OCI-LY7 (cell line): ENCODE measurements around the gene PLPPR1. TPM values are rescaled to one million over a fixed set of nuclear protein-coding genes. Genes with fewer than 3 reads are reported as not detected.

Experiments used
- BruUV-seq: library from RNA; stranded (reverse); fragments of 400-500 nt; replicated peaks from 2 replicates; lab custom pipeline; 2021; lab: Mats Ljungman, UMichigan
- CTCF ChIA-PET: fragments of 300-600 bp; sonication (Branson Sonifier 250); formaldehyde crosslinking; loops from one replicate; lab custom pipeline; 2022; ENCODE audit warnings: antibody characterized with exemption; ENCODE audit not compliant: unreplicated experiment; lab: Charles Lee
- POLR2A ChIA-PET: fragments of 300-600 bp; sonication (Branson Sonifier 250); formaldehyde crosslinking; loops from one replicate; lab custom pipeline; 2022; ENCODE audit warnings: antibody characterized with exemption; lab: Charles Lee
- DNase-seq: peaks from one replicate; pipeline ENCODE4 v3.0.0-alpha.2; 2015; ENCODE audit warnings: low spot score
- H2AFZ ChIP-seq: fragments of 200-600 bp; sonication (generic), shearing (Covaris generic); 2 replicates; pipeline ENCODE4 v1.6.1; 2014; ENCODE audit warnings: mild to moderate bottlenecking, antibody characterized with exemption, low read length, moderate library complexity
- H3K27ac ChIP-seq: fragments of 200-600 bp; sonication (generic); 2 replicates; pipeline ENCODE4 v1.5.1; 2014; ENCODE audit warnings: mixed run types, low read depth, mild to moderate bottlenecking, moderate library complexity, low read length, inconsistent platforms; ENCODE audit not compliant: poor library complexity, severe bottlenecking
- H3K36me3 ChIP-seq: fragments of 200-600 bp; sonication (generic); 2 replicates; pipeline ENCODE4 v1.6.1; 2014; ENCODE audit warnings: mild to moderate bottlenecking, antibody characterized with exemption, low read length, moderate library complexity, mixed read lengths; ENCODE audit not compliant: insufficient read depth
- H3K4me1 ChIP-seq: fragments of 200-600 bp; sonication (generic); 2 replicates; pipeline ENCODE4 v1.5.1; 2014; ENCODE audit warnings: mild to moderate bottlenecking, low read length; ENCODE audit not compliant: insufficient read depth, poor library complexity, severe bottlenecking
- H3K4me2 ChIP-seq: fragments of 200-600 bp; sonication (generic); 2 replicates; pipeline ENCODE4 v1.6.1; 2014; ENCODE audit warnings: mild to moderate bottlenecking, low read length
- H3K4me3 ChIP-seq: fragments of 200-600 bp; sonication (generic); 2 replicates; pipeline ENCODE4 v1.5.1; 2014; ENCODE audit warnings: mild to moderate bottlenecking, low read depth, low read length; ENCODE audit not compliant: poor library complexity, severe bottlenecking
- H3K79me2 ChIP-seq: fragments of 200-600 bp; sonication (generic); 2 replicates; pipeline ENCODE4 v1.6.1; 2016; ENCODE audit warnings: low read depth, mild to moderate bottlenecking, low read length, moderate library complexity, mixed read lengths; ENCODE audit not compliant: insufficient read depth
- H3K9me2 ChIP-seq: fragments of 200-600 bp; sonication (generic); 2 replicates; pipeline ENCODE4 v1.6.1; 2016; ENCODE audit warnings: mild to moderate bottlenecking, low read length, mixed read lengths; ENCODE audit not compliant: insufficient read depth
- H3K9me3 ChIP-seq: fragments of 200-600 bp; sonication (generic); 2 replicates; pipeline ENCODE4 v1.6.1; 2014; ENCODE audit warnings: mild to moderate bottlenecking, mixed run types, low read length, mixed read lengths
- H4K20me1 ChIP-seq: fragments of 200-600 bp; sonication (generic); 2 replicates; pipeline ENCODE4 v1.6.1; 2014; ENCODE audit warnings: mild to moderate bottlenecking, antibody characterized with exemption, low read length, moderate library complexity, mixed read lengths; ENCODE audit not compliant: insufficient read depth
- EZH2phosphoT487 ChIP-seq: fragments of 200-600 bp; sonication (generic); IDR thresholded peaks from 2 replicates; pipeline ENCODE4 v1.6.1; 2018; ENCODE audit warnings: low read depth, borderline replicate concordance, mild to moderate bottlenecking, mixed run types, antibody characterized with exemption, low read length, moderate library complexity, mixed read lengths
- intact Hi-C: fragments of 100-400 bp; cut with micrococcal nuclease; formaldehyde crosslinking; loops from one replicate; pipeline ENCODE4 v1.10.0; 2022; ENCODE audit not compliant: unreplicated experiment
- total RNA-seq, 2 experiments: library from RNA; depleted of rRNA in 1 of 2; stranded (reverse); fragments of >200 nt in 1 of 2; shearing (Covaris generic) in 1 of 2; gene quantifications; 2 replicates each; pipeline ENCODE4 v1.2.3, GENCODE V29; 2014 to 2022
- TF ChIP-seq, protein P1 (sequence below): fragments of 200-600 bp; sonication (generic); conservative IDR thresholded peaks from 2 replicates; pipeline ENCODE4 v1.5.1; 2014; ENCODE audit warnings: mild to moderate bottlenecking, antibody characterized with exemption, low read length, moderate library complexity, mixed read lengths

Gene PLPPR1
- total RNA-seq, 2 experiments from 2014 or later = not detected

DNA sequence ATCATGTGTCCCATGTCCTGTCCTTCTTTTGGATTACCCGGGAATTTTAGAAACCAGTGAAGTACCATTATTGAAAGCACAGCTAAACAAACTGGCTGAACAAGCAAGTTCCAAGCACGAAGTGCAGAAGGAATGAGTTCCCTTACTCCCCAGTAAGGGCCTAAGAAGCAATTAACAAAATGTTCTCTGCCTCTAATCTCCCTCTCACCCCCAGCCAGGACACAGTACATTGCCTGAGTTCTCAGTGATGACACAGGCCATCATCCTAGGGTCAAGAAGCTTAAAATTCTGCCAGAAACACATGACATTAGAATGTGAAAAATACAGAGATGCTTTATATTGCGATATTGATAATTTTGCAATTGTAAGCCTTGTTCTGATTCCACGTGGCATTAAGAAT is 118.0 kb downstream of the PLPPR1 start:
- no peak for DNase-seq
- intact Hi-C loops = no loop called here
- H3K79me2 ChIP-seq = no peaks in the 10 kb centered on the region
- POLR2A ChIA-PET = no interaction called here
- BruUV-seq = no TSS peak
- H3K9me3 ChIP-seq = no peaks in the 10 kb centered on the region
- no peak overlapping the region for H3K4me2 ChIP-seq
- H2AFZ ChIP-seq = no peak overlapping the region
- no peaks in the 10 kb centered on the region for H3K36me3 ChIP-seq
- no peak overlapping the region for H3K4me3 ChIP-seq
- no peaks in the 10 kb centered on the region for H3K9me2 ChIP-seq
- H4K20me1 ChIP-seq = no peaks in the 10 kb centered on the region
- TF ChIP-seq, protein P1, sequence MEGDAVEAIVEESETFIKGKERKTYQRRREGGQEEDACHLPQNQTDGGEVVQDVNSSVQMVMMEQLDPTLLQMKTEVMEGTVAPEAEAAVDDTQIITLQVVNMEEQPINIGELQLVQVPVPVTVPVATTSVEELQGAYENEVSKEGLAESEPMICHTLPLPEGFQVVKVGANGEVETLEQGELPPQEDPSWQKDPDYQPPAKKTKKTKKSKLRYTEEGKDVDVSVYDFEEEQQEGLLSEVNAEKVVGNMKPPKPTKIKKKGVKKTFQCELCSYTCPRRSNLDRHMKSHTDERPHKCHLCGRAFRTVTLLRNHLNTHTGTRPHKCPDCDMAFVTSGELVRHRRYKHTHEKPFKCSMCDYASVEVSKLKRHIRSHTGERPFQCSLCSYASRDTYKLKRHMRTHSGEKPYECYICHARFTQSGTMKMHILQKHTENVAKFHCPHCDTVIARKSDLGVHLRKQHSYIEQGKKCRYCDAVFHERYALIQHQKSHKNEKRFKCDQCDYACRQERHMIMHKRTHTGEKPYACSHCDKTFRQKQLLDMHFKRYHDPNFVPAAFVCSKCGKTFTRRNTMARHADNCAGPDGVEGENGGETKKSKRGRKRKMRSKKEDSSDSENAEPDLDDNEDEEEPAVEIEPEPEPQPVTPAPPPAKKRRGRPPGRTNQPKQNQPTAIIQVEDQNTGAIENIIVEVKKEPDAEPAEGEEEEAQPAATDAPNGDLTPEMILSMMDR = no peak
- TF ChIP-seq EZH2phosphoT487 = no peak
- no peaks in the 10 kb centered on the region for H3K4me1 ChIP-seq
- CTCF ChIA-PET = no interaction called here
- H3K27ac ChIP-seq = no peak overlapping the region

DNA sequence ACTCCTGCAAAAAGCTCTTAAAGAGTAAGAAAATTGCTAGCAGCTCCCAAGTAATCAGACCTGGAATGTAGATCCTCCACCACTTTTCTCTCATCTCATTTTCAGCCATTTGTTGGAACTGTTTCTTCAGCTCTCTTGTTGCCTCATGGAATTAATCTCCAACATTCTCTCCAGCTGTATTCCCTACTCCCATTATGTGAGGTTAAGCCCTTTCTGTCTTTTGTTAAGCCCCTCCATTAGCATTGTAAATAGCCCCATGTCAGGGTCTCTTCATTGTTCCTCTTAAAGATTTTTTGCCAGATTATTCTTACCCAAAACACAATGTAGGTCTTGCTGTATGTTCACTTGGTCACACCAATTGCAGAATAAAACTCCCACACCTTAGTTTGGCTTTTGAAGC is 119.8 kb downstream of the PLPPR1 start:
- ChIA-PET POLR2A (interaction anchor here (0.5 kb wide), 1 partner anchor 329 kb away, joined by 3 read pairs; no protein-coding TSS in a partner anchor), CTCF (no interaction called here)
- H3K9me2 ChIP-seq = no peaks in the 10 kb centered on the region
- no peak for TF ChIP-seq EZH2phosphoT487
- TF ChIP-seq, protein P1 = no peak
- H4K20me1 ChIP-seq = no peaks in the 10 kb centered on the region
- H3K27ac ChIP-seq = no peak overlapping the region
- BruUV-seq = no TSS peak
- H3K4me1 ChIP-seq = no peaks in the 10 kb centered on the region
- H3K36me3 ChIP-seq = no peaks in the 10 kb centered on the region
- no peaks in the 10 kb centered on the region for H3K9me3 ChIP-seq
- no peak overlapping the region for H3K4me3 ChIP-seq
- intact Hi-C loops = no loop called here
- H2AFZ ChIP-seq = no peak overlapping the region
- DNase-seq = no peak
- no peak overlapping the region for H3K4me2 ChIP-seq
- no peaks in the 10 kb centered on the region for H3K79me2 ChIP-seq

DNA sequence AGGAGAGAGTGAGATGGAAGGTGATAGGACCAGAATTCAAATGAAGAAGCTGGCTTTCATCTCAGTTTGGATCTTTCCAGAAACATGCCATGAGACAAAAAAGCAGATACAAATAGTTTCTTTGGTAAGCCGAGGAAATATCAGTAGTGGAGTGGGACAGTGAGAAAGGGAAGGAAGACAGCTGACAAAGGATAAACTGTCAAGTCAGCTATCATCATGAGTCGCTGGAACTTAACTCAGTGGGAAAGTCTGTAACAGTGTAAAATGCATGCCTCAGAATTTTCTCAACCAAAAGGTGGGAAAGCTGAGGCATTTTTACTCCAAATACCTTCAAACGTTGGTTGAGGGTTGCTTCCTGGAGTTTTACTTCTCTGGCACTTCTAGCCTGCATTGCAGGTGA is 129.8 kb downstream of the PLPPR1 start:
- H3K4me3 ChIP-seq = no peak overlapping the region
- H3K27ac ChIP-seq = no peak overlapping the region
- intact Hi-C loops = no loop called here
- no peaks in the 10 kb centered on the region for H3K4me1 ChIP-seq
- H4K20me1 ChIP-seq = no peaks in the 10 kb centered on the region
- no peak overlapping the region for H3K4me2 ChIP-seq
- TF ChIP-seq, protein P1 = no peak
- no peak for TF ChIP-seq EZH2phosphoT487
- H3K9me3 ChIP-seq = no peaks in the 10 kb centered on the region
- DNase-seq = no peak
- POLR2A ChIA-PET = interaction anchor here (0.7 kb wide), 1 partner anchor 488 kb away, joined by 3 read pairs; no protein-coding TSS in a partner anchor
- CTCF ChIA-PET = no interaction called here
- no peaks in the 10 kb centered on the region for H3K36me3 ChIP-seq
- no peaks in the 10 kb centered on the region for H3K9me2 ChIP-seq
- H2AFZ ChIP-seq = no peak overlapping the region
- no TSS peak for BruUV-seq
- no peaks in the 10 kb centered on the region for H3K79me2 ChIP-seq
